Trophoblast cell (in vitro differentiated cells and primary cell): ENCODE measurements around the gene SNAPC2.
"Not testable (repeated sequence)": the region's sequence is repeated elsewhere in the genome, so short reads cannot be mapped to it uniquely, and the experiment has no call there.

Experiments
- DNase-seq, 2 donors: peaks; one replicate each; pipeline ENCODE4 v3.0.0-alpha.2; 2016
- H2AFZ ChIP-seq: 2 replicates; pipeline ENCODE4 v1.6.1; 2013; ENCODE audit warnings: low read length, moderate library complexity, mild to moderate bottlenecking; ENCODE audit not compliant: insufficient read depth, poor library complexity
- H2AK5ac ChIP-seq: 2 replicates; pipeline ENCODE4 v1.6.1; 2013; ENCODE audit warnings: mild to moderate bottlenecking, low read length
- H2BK120ac ChIP-seq: 2 replicates; pipeline ENCODE4 v1.6.1; 2013; ENCODE audit warnings: low read length, mild to moderate bottlenecking, moderate library complexity; ENCODE audit not compliant: insufficient read depth, poor library complexity
- H2BK12ac ChIP-seq: 2 replicates; pipeline ENCODE4 v1.6.1; 2013; ENCODE audit warnings: mild to moderate bottlenecking, low read length, moderate library complexity
- H2BK5ac ChIP-seq: 2 replicates; pipeline ENCODE4 v1.6.1; 2013; ENCODE audit warnings: low read length, low read depth, moderate library complexity, mild to moderate bottlenecking; ENCODE audit not compliant: poor library complexity
- H3K14ac ChIP-seq: 2 replicates; pipeline ENCODE4 v1.6.1; 2013; ENCODE audit warnings: mild to moderate bottlenecking, low read length
- H3K18ac ChIP-seq: 2 replicates; pipeline ENCODE4 v1.6.1; 2013; ENCODE audit warnings: mild to moderate bottlenecking, low read length
- H3K23ac ChIP-seq: 2 replicates; pipeline ENCODE4 v1.6.1; 2013; ENCODE audit warnings: low read length
- H3K27ac ChIP-seq: 2 replicates; pipeline ENCODE4 v1.5.1; 2013; ENCODE audit warnings: low read depth, mild to moderate bottlenecking, inconsistent platforms, low read length, moderate library complexity
- H3K27me3 ChIP-seq: 2 replicates; pipeline ENCODE4 v1.6.1; 2013; ENCODE audit warnings: inconsistent platforms, mild to moderate bottlenecking, low read length, moderate library complexity; ENCODE audit not compliant: insufficient read depth
- H3K36me3 ChIP-seq, 2 experiments: 1 replicate in 1 of 2; 2 replicates in 1 of 2; pipeline ENCODE4 v1.6.1; 2013; ENCODE audit warnings: low read length in 2 of 2, mild to moderate bottlenecking in 2 of 2, moderate library complexity in 1 of 2; ENCODE audit not compliant: insufficient read depth in 2 of 2, control insufficient read depth in 1 of 2
- H3K4ac ChIP-seq: 2 replicates; pipeline ENCODE4 v1.6.1; 2013; ENCODE audit warnings: low read depth, mild to moderate bottlenecking, low read length, moderate library complexity
- H3K4me1 ChIP-seq, 2 experiments: 1 replicate in 1 of 2; 2 replicates in 1 of 2; pipeline ENCODE4 v1.6.1; 2013; ENCODE audit warnings: low read length in 2 of 2, mild to moderate bottlenecking in 2 of 2, moderate library complexity in 1 of 2; ENCODE audit not compliant: insufficient read depth in 2 of 2, control insufficient read depth in 1 of 2
- H3K4me2 ChIP-seq: 2 replicates; pipeline ENCODE4 v1.6.1; 2013; ENCODE audit warnings: inconsistent platforms, mild to moderate bottlenecking, low read length, moderate library complexity
- H3K4me3 ChIP-seq: 2 replicates; pipeline ENCODE4 v1.5.1; 2013; ENCODE audit warnings: mild to moderate bottlenecking, low read depth, low read length, inconsistent platforms
- H3K79me1 ChIP-seq: one replicate; pipeline ENCODE4 v1.6.1; 2013; ENCODE audit warnings: low read length
- H3K79me2 ChIP-seq: 2 replicates; pipeline ENCODE4 v1.6.1; 2013; ENCODE audit warnings: low read length, mild to moderate bottlenecking; ENCODE audit not compliant: control insufficient read depth, insufficient read depth, poor library complexity
- H3K9ac ChIP-seq: 2 replicates; pipeline ENCODE4 v1.6.1; 2013; ENCODE audit warnings: mild to moderate bottlenecking, low read length
- H3K9me3 ChIP-seq: 2 replicates; pipeline ENCODE4 v1.6.1; 2013; ENCODE audit warnings: low read depth, mild to moderate bottlenecking, control low read depth, inconsistent platforms, low read length; ENCODE audit not compliant: insufficient read depth
- H4K12ac ChIP-seq: 2 replicates; pipeline ENCODE4 v1.6.1; 2013; ENCODE audit warnings: low read depth, mild to moderate bottlenecking, low read length, moderate library complexity
- H4K8ac ChIP-seq: 2 replicates; pipeline ENCODE4 v1.6.1; 2013; ENCODE audit warnings: low read depth, mild to moderate bottlenecking, low read length, moderate library complexity
- H4K91ac ChIP-seq: one replicate; pipeline ENCODE4 v1.6.1; 2013; ENCODE audit warnings: low read depth, mild to moderate bottlenecking, low read length, moderate library complexity
- WGBS: extraction: QIAGEN DNeasy Blood & Tissue Kit; methylation state at CpG from one replicate; pipeline ENCODE4 v1.1.7; 2013; ENCODE audit warnings: missing lambda C conversion rate; ENCODE audit not compliant: insufficient read length, insufficient coverage; ENCODE audit errors: extremely low coverage; 5-methylcytosine and 5-hydroxymethylcytosine counted together

Gene SNAPC2

DNA sequence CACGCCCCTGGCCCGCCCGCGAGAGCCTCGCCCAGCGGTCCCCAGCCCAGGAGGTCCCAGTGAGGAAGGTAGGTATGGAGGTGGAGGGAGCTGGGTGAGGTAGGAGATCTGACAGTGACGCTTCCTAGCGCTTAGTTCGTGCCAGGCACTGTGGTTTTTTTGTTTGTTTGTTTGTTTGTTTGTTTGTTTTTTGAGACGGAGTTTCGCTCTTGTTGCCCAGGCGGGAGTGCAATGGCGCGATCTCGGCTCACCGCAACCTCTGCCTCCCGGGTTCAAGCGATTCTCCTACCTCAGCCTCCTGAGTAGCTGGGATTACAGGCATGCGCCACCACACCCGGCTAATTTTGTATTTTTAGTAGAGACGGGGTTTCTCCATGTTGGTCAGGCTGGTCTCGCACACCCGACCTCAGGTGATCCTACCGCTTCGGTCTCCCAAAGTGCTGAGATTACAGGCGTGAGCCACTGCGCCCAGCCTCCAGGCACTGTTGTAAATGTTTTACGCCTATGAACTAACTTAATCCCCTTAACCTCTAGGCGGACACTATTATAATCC is 2.0 kb upstream of the SNAPC2 start:
- not testable (repeated sequence) for H3K4me3 ChIP-seq, H2BK120ac ChIP-seq, H2AK5ac ChIP-seq, H4K91ac ChIP-seq, H3K27ac ChIP-seq, H3K79me2 ChIP-seq, H2BK12ac ChIP-seq, H3K18ac ChIP-seq, H2BK5ac ChIP-seq, H4K12ac ChIP-seq, H3K23ac ChIP-seq, H3K9ac ChIP-seq, H4K8ac ChIP-seq, H3K9me3 ChIP-seq, H3K4ac ChIP-seq, H3K14ac ChIP-seq, H3K79me1 ChIP-seq, DNase-seq
- no CpG with 5 or more reads among the region's 29 CpGs for WGBS
- Histone ChIP-seq H3K36me3 (peaks cover 16 to 21% of the 10 kb centered on the region in 2 experiments), H2AFZ (peak overlapping the region; percentile 17), H3K4me2 (peak overlapping the region; percentile 52), H3K27me3 (peaks cover 31% of the 10 kb centered on the region), H3K4me1 (peaks cover 16 to 23% of the 10 kb centered on the region in 2 experiments)

DNA sequence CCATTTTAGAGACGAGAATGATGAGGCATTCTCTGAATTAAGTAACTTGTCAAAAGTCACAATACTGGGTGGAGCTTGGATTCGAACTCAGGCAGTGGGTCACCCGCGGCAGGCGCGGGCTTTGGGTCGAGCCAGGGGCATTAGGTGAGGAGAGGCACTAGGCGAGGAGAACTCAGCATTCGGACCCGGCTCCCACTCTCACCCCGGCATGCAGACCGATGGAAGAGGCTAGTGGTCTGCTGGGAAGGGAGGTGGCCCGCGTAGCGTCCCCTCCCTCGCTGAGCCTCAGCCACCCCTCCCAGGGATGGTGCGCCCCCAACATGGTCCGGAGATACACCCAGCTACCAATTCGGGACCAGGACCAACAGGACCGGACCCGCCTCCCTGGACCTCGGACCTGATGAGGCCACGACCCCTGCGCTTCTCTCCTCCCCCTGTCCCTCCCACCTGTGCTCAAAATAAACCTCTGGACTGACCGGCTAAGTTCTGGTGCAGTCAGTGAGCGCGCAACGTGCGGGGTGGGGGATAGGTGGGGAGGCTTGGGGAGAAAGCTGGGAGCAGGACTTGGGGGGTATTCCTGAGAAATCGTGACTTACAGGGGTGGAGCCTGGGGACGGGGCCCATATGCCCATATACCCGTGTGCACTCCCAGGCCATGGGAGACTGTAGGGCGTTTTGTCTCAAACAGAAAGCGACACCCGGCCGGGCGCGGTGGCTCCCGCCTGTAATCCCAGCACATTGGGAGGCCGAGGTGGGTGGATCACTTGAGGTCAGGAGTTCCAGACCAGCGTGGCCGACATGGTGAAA is 1.3 kb upstream of the SNAPC2 start:
- H3K79me2 ChIP-seq, result peaks cover 2% of the 10 kb centered on the region
- no CpG with 5 or more reads among the region's 42 CpGs for WGBS
- no peak overlapping the region for H2BK12ac ChIP-seq
- H3K27ac ChIP-seq, result no peak overlapping the region
- peaks cover 19 to 20% of the 10 kb centered on the region in 2 experiments for H3K36me3 ChIP-seq
- no peak overlapping the region for H2AFZ ChIP-seq
- H3K4me3 ChIP-seq, result no peak overlapping the region
- peaks cover 2% of the 10 kb centered on the region for H3K79me1 ChIP-seq
- no peak overlapping the region for H3K23ac ChIP-seq
- no peak overlapping the region for H2AK5ac ChIP-seq
- no peak overlapping the region for H2BK5ac ChIP-seq
- no peak overlapping the region for H3K4me2 ChIP-seq
- no peak overlapping the region for H4K91ac ChIP-seq
- no peak overlapping the region for H2BK120ac ChIP-seq
- H3K27me3 ChIP-seq, result peaks cover 31% of the 10 kb centered on the region
- no peak overlapping the region for H3K4ac ChIP-seq
- no peak overlapping the region for H4K12ac ChIP-seq
- no peak for DNase-seq
- H3K9me3 ChIP-seq, result peaks cover 7% of the 10 kb centered on the region
- H3K4me1 ChIP-seq, result peaks cover 16 to 23% of the 10 kb centered on the region in 2 experiments
- H4K8ac ChIP-seq, result no peak overlapping the region
- H3K9ac ChIP-seq, result no peak overlapping the region
- H3K14ac ChIP-seq, result no peak overlapping the region
- H3K18ac ChIP-seq, result no peak overlapping the region

DNA sequence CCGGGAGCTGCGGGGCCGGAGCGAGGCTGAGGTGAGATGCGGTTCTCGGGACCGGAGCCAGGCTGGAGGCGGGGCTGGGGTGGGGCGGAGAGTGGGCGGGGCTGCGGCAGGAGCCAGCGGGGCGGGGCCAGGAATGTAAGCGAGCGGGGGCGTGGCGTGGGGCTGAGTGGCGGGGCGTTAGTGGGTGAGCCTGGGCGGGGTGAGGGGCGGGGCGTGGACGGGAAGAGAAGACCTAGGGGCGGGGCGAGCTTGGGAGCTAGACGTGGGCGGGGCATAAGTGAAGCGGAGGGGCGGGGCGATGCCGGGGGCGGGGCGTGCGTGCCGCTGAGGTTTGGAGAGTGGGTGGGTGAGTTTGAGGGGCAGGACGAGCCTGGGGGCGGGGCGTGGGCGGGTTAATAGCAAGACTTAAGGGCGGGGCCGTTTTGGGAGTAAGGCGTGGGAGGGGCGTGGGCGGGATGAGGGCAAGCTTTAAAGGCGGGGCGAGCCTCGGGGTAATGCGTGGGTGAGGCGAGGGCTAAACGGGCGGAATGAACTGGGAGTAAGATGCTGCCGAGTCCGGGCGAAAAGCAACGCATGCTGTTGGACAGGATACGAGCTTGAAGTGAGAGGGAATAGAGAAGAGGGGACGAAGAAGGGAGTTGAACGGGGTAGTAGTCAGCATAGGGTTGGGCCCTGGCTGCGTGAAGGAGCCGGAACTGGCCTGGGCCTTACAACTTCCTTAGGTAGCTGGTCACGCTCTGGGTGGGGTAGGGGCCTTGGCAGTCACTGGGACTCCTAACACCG is 572 bp downstream of the SNAPC2 start:
- Histone ChIP-seq H2BK12ac (no peak overlapping the region), H3K27ac (peak overlapping the region; percentile 70), H4K91ac (peak overlapping the region; percentile 73), H2AFZ (peak overlapping the region; percentile 48), H2AK5ac (no peak overlapping the region), H3K4me3 (peak overlapping the region; percentile 78), H3K18ac (peak overlapping the region; percentile 91), H2BK5ac (peak overlapping the region; percentile 77), H3K36me3 (peaks cover 20 to 22% of the 10 kb centered on the region in 2 experiments), H2BK120ac (no peak overlapping the region), H4K12ac (peak overlapping the region; percentile 58), H3K4ac (no peak overlapping the region), H3K79me1 (peaks cover 2% of the 10 kb centered on the region), H3K9me3 (peaks cover 3% of the 10 kb centered on the region), H3K23ac (no peak overlapping the region), H3K79me2 (peaks cover 2% of the 10 kb centered on the region), H3K27me3 (peaks cover 27% of the 10 kb centered on the region), H3K14ac (peak overlapping the region; percentile 79), H3K9ac (peak overlapping the region; percentile 14), H3K4me2 (peak overlapping the region; percentile 61), H4K8ac (peak overlapping the region; percentile 91), H3K4me1 (peaks cover 16 to 23% of the 10 kb centered on the region in 2 experiments)
- DNase-seq, result peak; percentile 94 to 95
- WGBS, result no CpG with 5 or more reads among the region's 62 CpGs

DNA sequence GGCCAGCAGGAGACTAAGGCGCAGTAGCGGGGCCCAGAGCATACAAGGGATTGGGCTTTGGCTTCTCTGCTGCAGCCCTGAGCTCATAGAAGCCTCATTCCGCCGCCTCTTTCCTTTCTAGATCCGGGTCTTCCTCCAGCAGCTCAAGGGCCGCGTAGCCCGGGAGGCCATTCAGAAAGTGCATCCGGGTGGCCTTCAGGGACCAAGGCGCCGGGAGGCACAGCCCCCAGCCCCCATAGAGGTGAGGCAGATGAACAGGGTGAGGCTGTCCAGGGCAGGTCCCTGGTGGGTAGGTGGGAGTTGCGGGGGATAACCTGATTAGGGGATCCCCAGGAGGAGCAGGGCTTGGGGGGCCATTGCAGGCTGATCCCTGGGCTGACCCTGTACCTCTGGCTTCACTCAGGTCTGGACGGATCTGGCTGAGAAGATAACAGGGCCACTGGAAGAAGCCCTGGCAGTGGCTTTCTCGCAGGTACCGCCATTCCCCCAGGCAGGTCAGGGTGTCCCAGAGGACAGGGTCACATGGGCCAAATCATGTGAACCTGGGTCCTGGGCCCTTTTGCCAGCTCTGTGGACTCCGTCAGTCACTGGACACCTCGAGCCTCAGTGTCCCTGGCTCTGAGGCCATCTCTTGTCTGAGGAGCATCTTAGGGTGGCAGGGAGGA is 1.3 kb downstream of the SNAPC2 start:
- Histone ChIP-seq H3K4ac (no peak overlapping the region), H3K27ac (no peak overlapping the region), H3K9me3 (peaks cover 3% of the 10 kb centered on the region), H3K27me3 (peaks cover 20% of the 10 kb centered on the region), H4K91ac (no peak overlapping the region), H4K8ac (no peak overlapping the region), H4K12ac (no peak overlapping the region), H2BK5ac (no peak overlapping the region), H3K9ac (no peak overlapping the region), H3K14ac (no peak overlapping the region), H2BK120ac (no peak overlapping the region), H3K4me2 (peak overlapping the region; percentile 53), H3K79me1 (peaks cover 4% of the 10 kb centered on the region), H3K36me3 (peaks cover 20 to 22% of the 10 kb centered on the region in 2 experiments), H3K4me3 (no peak overlapping the region), H3K79me2 (peaks cover 2% of the 10 kb centered on the region), H2BK12ac (no peak overlapping the region), H2AK5ac (no peak overlapping the region), H3K4me1 (peaks cover 15 to 22% of the 10 kb centered on the region in 2 experiments), H3K18ac (no peak overlapping the region), H2AFZ (no peak overlapping the region), H3K23ac (no peak overlapping the region)
- WGBS, result no CpG with 5 or more reads among the region's 17 CpGs
- peak in 1 of 2 donors; percentile 31 for DNase-seq
